ENCODE results near the gene CYP46A1. TPM values are rescaled to one million over a fixed set of nuclear protein-coding genes. Genes with fewer than 3 reads are reported as not detected.

CYP46A1 gene
- total RNA-seq, 1 experiment from 2014 or later, result 0.30 TPM

DNA sequence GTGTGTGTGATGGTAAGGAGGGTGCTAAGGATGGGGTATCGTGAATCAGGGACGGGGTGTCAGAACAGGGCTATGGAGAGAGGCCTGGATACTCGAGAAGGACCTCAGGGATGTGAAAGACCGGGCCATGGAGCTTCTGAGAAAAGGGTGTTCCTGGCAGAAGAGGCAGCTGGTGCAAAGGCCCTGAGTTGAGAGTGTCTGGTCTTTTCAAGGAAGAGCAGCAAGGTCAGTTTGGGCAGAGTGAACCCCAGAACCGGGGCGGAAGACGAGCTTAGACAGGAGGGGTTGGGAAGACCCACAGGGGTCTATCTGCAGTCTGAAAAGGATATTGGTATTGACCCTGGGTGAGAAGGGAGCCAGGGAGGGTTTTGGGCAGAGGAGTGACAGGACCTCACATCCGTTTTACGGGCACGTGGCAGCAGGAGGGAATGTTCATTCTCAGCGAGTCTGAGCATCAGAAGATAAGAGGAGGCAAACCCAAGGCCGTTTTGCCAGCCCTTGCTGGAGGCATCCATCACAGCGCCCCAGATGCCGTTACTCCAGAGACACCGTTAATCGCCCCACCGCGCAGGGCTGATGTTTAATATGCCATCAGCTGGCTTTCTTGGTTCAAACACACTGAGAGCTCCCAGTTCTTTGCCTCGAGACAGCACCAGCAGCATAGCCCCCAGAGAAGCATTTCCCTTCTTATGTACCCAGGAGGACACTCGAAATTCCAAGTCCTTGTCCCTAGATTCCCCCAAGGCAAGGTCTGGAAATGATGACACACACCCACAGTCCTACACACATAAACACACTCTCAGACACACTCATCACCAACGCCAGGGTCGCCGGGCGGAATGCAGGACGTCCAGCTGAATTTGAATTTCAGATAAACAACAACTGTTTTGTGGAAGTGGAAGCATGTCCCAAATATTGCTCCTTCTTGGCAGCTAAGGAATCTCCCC lies 67.7 kb downstream of the CYP46A1 start:
- Mint-ChIP-seq H3K4me3 (ENCODE audit: unreplicated experiment) (no peak overlapping the region), H3K27ac (ENCODE audit: low read depth, unreplicated experiment) (peak overlapping the region; percentile 73), H3K27me3 (ENCODE audit: insufficient read depth, unreplicated experiment) (no peaks in the 10 kb centered on the region), H3K4me1 (ENCODE audit: insufficient read depth, unreplicated experiment) (peaks cover 33% of the 10 kb centered on the region), H3K36me3 (ENCODE audit: insufficient read depth, unreplicated experiment) (no peaks in the 10 kb centered on the region), H3K9me3 (ENCODE audit: unreplicated experiment) (no peaks in the 10 kb centered on the region)
- CTCF ChIA-PET, result interaction anchor here (0.6 to 0.7 kb wide), 2 partner anchors 95 to 534 kb away, joined by 3 read pairs; no protein-coding TSS in a partner anchor
- intact Hi-C loops (cut with micrococcal nuclease), result no loop called here
- no TSS peak for BruUV-seq (replicated peaks)
- TF ChIP-seq, protein P1, sequence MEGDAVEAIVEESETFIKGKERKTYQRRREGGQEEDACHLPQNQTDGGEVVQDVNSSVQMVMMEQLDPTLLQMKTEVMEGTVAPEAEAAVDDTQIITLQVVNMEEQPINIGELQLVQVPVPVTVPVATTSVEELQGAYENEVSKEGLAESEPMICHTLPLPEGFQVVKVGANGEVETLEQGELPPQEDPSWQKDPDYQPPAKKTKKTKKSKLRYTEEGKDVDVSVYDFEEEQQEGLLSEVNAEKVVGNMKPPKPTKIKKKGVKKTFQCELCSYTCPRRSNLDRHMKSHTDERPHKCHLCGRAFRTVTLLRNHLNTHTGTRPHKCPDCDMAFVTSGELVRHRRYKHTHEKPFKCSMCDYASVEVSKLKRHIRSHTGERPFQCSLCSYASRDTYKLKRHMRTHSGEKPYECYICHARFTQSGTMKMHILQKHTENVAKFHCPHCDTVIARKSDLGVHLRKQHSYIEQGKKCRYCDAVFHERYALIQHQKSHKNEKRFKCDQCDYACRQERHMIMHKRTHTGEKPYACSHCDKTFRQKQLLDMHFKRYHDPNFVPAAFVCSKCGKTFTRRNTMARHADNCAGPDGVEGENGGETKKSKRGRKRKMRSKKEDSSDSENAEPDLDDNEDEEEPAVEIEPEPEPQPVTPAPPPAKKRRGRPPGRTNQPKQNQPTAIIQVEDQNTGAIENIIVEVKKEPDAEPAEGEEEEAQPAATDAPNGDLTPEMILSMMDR (IDR thresholded peaks at IDR 0.05; ENCODE audit: unreplicated experiment), result no peak
- DNase-seq (ENCODE audit: unreplicated experiment), result no peak
- POLR2A ChIA-PET, result interaction anchor here (0.6 to 1.0 kb wide), 2 partner anchors 15 to 85 kb away, joined by 3 to 4 read pairs; no protein-coding TSS in a partner anchor

DNA sequence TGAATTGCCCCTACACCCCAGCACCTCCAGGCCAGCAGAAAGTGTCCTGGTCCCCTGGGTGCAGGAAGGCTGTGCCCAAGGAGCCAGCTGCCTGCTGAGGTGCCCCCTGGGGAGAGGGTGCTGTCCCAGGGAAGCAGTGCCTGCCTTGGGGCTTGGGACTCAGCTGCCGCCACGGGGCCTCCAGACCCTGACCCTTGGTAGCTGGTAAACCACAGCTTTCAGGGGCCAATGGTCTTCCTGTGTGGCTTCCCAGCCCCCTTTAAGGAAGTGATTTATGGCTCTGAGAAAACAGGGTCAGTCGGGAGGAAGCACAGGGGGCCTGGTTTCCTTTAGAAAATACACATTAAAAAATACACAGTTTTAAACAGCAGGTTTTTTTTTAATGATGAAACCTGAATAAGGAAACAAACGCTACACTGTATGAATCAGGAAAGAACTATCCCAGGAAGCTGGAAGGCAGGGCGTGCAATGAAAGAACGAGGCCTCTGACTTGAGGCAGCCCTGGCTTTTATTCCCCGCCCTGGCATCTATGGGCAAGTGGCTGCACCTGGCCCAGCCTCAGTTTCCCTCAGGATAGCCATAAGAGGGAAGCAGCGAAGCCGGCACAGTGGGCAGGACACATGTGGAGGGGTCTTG lies 68.5 kb downstream of the CYP46A1 start:
- Mint-ChIP-seq H3K4me3 (ENCODE audit: unreplicated experiment) (no peak overlapping the region), H3K36me3 (ENCODE audit: insufficient read depth, unreplicated experiment) (no peaks in the 10 kb centered on the region), H3K4me1 (ENCODE audit: insufficient read depth, unreplicated experiment) (peaks cover 28% of the 10 kb centered on the region), H3K27me3 (ENCODE audit: insufficient read depth, unreplicated experiment) (no peaks in the 10 kb centered on the region), H3K27ac (ENCODE audit: low read depth, unreplicated experiment) (peak overlapping the region; percentile 73), H3K9me3 (ENCODE audit: unreplicated experiment) (no peaks in the 10 kb centered on the region)
- POLR2A ChIA-PET, result interaction anchor here (0.6 kb wide), 1 partner anchor 86 kb away, joined by 4 read pairs; no protein-coding TSS in a partner anchor
- TF ChIP-seq, protein P1 (IDR thresholded peaks at IDR 0.05; ENCODE audit: unreplicated experiment), result no peak
- DNase-seq (ENCODE audit: unreplicated experiment), result peak; percentile 32
- CTCF ChIA-PET, result no interaction called here
- intact Hi-C loops (cut with micrococcal nuclease), result no loop called here
- no TSS peak for BruUV-seq (replicated peaks)

DNA sequence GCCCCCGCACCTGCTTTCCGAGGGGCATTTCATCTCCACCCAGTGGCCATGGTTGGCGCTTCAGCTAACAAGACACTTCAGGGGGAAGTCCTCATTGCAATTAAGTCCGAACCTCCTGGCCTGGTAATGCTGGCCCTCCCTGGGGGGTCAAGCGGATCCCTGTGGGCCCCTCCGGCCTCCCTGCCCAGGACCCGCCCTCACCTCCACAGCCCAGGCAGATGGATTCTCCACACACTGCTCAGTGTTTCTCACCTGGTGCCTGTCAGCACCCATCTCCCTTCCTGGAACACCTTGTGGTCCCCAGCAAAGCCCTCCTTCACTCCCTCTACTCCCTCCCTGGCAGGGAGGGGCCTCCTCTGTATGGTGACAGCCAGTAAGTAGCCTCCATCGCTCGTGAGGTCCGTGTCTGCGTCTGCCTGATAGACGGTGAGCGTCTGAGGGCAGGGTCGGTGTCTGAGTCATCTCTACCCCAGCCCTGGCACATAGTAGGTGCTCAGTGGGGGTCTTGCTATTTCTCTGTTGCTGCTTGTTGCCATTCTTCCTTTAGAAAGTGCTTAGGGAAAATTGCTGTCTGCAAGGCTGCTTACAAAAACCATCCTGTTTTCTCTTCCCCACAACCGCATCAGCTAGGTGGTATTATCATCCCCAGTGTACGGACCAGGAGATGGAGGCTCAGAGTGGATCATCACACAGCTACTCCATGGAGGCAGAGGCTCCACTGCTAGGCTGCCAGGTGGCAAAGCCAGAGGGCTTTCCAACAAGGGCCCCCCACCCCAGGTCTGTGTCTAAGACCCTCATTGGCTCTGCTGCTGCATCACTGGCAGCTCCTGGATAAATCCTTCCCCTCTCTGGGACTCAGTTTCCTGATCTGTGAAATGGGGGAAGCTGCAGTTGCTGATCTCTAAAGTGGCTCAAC lies 69.4 kb downstream of the CYP46A1 start:
- peak overlapping the region; percentile 73 for H3K27ac Mint-ChIP-seq (ENCODE audit: low read depth, unreplicated experiment)
- CTCF ChIA-PET, result interaction anchor here (0.6 to 2.1 kb wide), 6 partner anchors 10 to 148 kb away, joined by 3 to 11 read pairs (median 4); no protein-coding TSS in a partner anchor

More for the DNA sequence above, 69.4 kb downstream of the CYP46A1 start:
- Mint-ChIP-seq H3K4me1 (ENCODE audit: insufficient read depth, unreplicated experiment) (peaks cover 28% of the 10 kb centered on the region), H3K27me3 (ENCODE audit: insufficient read depth, unreplicated experiment) (no peaks in the 10 kb centered on the region), H3K9me3 (ENCODE audit: unreplicated experiment) (no peaks in the 10 kb centered on the region), H3K36me3 (ENCODE audit: insufficient read depth, unreplicated experiment) (no peaks in the 10 kb centered on the region), H3K4me3 (ENCODE audit: unreplicated experiment) (no peak overlapping the region)
- TF ChIP-seq, protein P1 (IDR thresholded peaks at IDR 0.05; ENCODE audit: unreplicated experiment), result no peak
- no peak for DNase-seq (ENCODE audit: unreplicated experiment)
- intact Hi-C loops (cut with micrococcal nuclease), result no loop called here
- POLR2A ChIA-PET, result interaction anchor here (1.7 kb wide), 1 partner anchor 40 kb away, joined by 3 read pairs; no protein-coding TSS in a partner anchor
- BruUV-seq (replicated peaks), result no TSS peak

All from MCF 10A (cell line).